ENCODE results near the gene DERA.

- no peak for TF ChIP-seq POLR2AphosphoS5 (IDR thresholded peaks at IDR 0.05; ENCODE audit: low read depth, low read length)
- TF ChIP-seq CTCF (IDR thresholded peaks at IDR 0.05) = no peak
- no peak for TF ChIP-seq SIN3A (IDR thresholded peaks at IDR 0.05; ENCODE audit: borderline replicate concordance, insufficient read depth, low read depth, low read length)
- TF ChIP-seq, protein P1, sequence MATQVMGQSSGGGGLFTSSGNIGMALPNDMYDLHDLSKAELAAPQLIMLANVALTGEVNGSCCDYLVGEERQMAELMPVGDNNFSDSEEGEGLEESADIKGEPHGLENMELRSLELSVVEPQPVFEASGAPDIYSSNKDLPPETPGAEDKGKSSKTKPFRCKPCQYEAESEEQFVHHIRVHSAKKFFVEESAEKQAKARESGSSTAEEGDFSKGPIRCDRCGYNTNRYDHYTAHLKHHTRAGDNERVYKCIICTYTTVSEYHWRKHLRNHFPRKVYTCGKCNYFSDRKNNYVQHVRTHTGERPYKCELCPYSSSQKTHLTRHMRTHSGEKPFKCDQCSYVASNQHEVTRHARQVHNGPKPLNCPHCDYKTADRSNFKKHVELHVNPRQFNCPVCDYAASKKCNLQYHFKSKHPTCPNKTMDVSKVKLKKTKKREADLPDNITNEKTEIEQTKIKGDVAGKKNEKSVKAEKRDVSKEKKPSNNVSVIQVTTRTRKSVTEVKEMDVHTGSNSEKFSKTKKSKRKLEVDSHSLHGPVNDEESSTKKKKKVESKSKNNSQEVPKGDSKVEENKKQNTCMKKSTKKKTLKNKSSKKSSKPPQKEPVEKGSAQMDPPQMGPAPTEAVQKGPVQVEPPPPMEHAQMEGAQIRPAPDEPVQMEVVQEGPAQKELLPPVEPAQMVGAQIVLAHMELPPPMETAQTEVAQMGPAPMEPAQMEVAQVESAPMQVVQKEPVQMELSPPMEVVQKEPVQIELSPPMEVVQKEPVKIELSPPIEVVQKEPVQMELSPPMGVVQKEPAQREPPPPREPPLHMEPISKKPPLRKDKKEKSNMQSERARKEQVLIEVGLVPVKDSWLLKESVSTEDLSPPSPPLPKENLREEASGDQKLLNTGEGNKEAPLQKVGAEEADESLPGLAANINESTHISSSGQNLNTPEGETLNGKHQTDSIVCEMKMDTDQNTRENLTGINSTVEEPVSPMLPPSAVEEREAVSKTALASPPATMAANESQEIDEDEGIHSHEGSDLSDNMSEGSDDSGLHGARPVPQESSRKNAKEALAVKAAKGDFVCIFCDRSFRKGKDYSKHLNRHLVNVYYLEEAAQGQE (IDR thresholded peaks at IDR 0.05; ENCODE audit: insufficient read depth in 1 of 2, low read depth in 2 of 2, low read length in 1 of 2) = no peak
Observed at GRCh38 chr12:15956010-15956409, 44.9 kb downstream of the DERA start.

Measured in Panc1 (cell line).